WTC11 (cell line): Measurements from ENCODE around the gene COPZ2. TPM values are rescaled to one million over a fixed set of nuclear protein-coding genes. Genes with fewer than 3 reads are reported as not detected.

Experiments used
- ATAC-seq: fragments of 200-7000 bp; cut with Tn5 transposase; 2 replicates; pipeline ENCODE4 v1.10.0; 2021; ENCODE audit warnings: mild to moderate bottlenecking, moderate library complexity
- CTCF ChIA-PET: fragments of 300-600 bp; sonication (Branson Sonifier 250); formaldehyde crosslinking; loops from one replicate; lab custom pipeline; 2021; ENCODE audit warnings: antibody characterized with exemption; lab: Charles Lee
- POLR2A ChIA-PET: fragments of 350-600 bp; sonication (Branson Sonifier 250); formaldehyde crosslinking; loops from one replicate; lab custom pipeline; 2021; ENCODE audit warnings: antibody characterized with exemption; lab: Charles Lee
- DNase-seq: peaks from one replicate; pipeline ENCODE4 v3.0.0; 2021; ENCODE audit warnings: low spot score
- H3K27ac Mint-ChIP-seq: 2 replicates; pipeline ENCODE4 v1.8.0; 2021; ENCODE audit warnings: mixed read lengths
- H3K27me3 Mint-ChIP-seq: 2 replicates; pipeline ENCODE4 v1.8.0; 2021; ENCODE audit warnings: low read depth, mild to moderate bottlenecking, moderate library complexity, mixed read lengths
- H3K36me3 Mint-ChIP-seq: 2 replicates; pipeline ENCODE4 v1.8.0; 2021; ENCODE audit warnings: mixed read lengths
- H3K4me1 Mint-ChIP-seq: 2 replicates; pipeline ENCODE4 v1.8.0; 2022; ENCODE audit warnings: mixed read lengths
- H3K4me3 Mint-ChIP-seq: 2 replicates; pipeline ENCODE4 v1.8.0; 2021; ENCODE audit warnings: mild to moderate bottlenecking, moderate library complexity, mixed read lengths
- H3K9me3 Mint-ChIP-seq: 2 replicates; pipeline ENCODE4 v1.8.0; 2021; ENCODE audit warnings: mixed read lengths
- ATF2 ChIP-seq: sonication (generic); formaldehyde crosslinking; IDR thresholded peaks from 2 replicates; pipeline ENCODE4 v1.8.1; 2022; ENCODE audit warnings: low read depth, missing genetic modification reagents, borderline replicate concordance
- E2F4 ChIP-seq: sonication (generic); formaldehyde crosslinking; IDR thresholded peaks from 2 replicates; pipeline ENCODE4 v1.8.1; 2022; ENCODE audit warnings: low read depth, mild to moderate bottlenecking, moderate library complexity, missing genetic modification reagents, borderline replicate concordance
- FOXK1 ChIP-seq: sonication (generic); formaldehyde crosslinking; IDR thresholded peaks from 2 replicates; pipeline ENCODE4 v1.8.0; 2022; ENCODE audit warnings: mild to moderate bottlenecking, moderate library complexity, missing genetic modification reagents
- GRHL2 ChIP-seq: fragments of 250-450 bp; sonication (Bioruptor Pico); IDR thresholded peaks from 2 replicates; pipeline ENCODE4 v1.8.0; 2022; ENCODE audit warnings: mild to moderate bottlenecking, moderate library complexity; ENCODE audit not compliant: insufficient replicate concordance, severe bottlenecking
- HMGA2 ChIP-seq: fragments of 250-450 bp; sonication (Bioruptor Pico); IDR thresholded peaks from 2 replicates; pipeline ENCODE4 v1.4.0; 2021; ENCODE audit warnings: mild to moderate bottlenecking, moderate library complexity
- MXD4 ChIP-seq: fragments of 250-450 bp; sonication (Bioruptor Pico); IDR thresholded peaks from 2 replicates; pipeline ENCODE4 v1.8.0; 2021; ENCODE audit warnings: mild to moderate bottlenecking, moderate library complexity, borderline replicate concordance
- NFE2L1 ChIP-seq: sonication (generic); formaldehyde crosslinking; IDR thresholded peaks from 2 replicates; pipeline ENCODE4 v1.8.1; 2023; ENCODE audit warnings: missing genetic modification reagents
- ZNF281 ChIP-seq: sonication (generic); formaldehyde crosslinking; IDR thresholded peaks from 2 replicates; pipeline ENCODE4 v1.8.0; 2023; ENCODE audit warnings: mild to moderate bottlenecking, missing genetic modification reagents
- ZNF423 ChIP-seq: fragments of 250-450 bp; sonication (Bioruptor Pico); IDR thresholded peaks from 2 replicates; pipeline ENCODE4 v2.1.2; 2022; ENCODE audit warnings: mild to moderate bottlenecking, moderate library complexity
- ZNF532 ChIP-seq: fragments of 250-450 bp; sonication (Bioruptor Pico); IDR thresholded peaks from 2 replicates; pipeline ENCODE4 v1.9.0; 2021; ENCODE audit warnings: mild to moderate bottlenecking, borderline replicate concordance
- ZSCAN18 ChIP-seq: fragments of 250-450 bp; sonication (Bioruptor Pico); IDR thresholded peaks from 2 replicates; pipeline ENCODE4 v2.1.2; 2022; ENCODE audit warnings: mild to moderate bottlenecking, moderate library complexity
- total RNA-seq: library from RNA; stranded (reverse); gene quantifications from 3 replicates; pipeline ENCODE4 v1.2.3, GENCODE V29; 2021
- TF ChIP-seq, protein P1 (sequence below): fragments of 250-450 bp; sonication (Bioruptor Pico); IDR thresholded peaks from 2 replicates; pipeline ENCODE4 v1.9.0; 2021; ENCODE audit warnings: mild to moderate bottlenecking
- TF ChIP-seq, protein P2 (sequence below): sonication (generic); formaldehyde crosslinking; IDR thresholded peaks from 2 replicates; pipeline ENCODE4 v1.8.0; 2022; ENCODE audit warnings: missing genetic modification reagents

Gene COPZ2
- total RNA-seq, 1 experiment from 2014 or later = 0.44 TPM

- no peak for TF ChIP-seq ZNF532 (CRISPR knock-in tag)
- no peak for TF ChIP-seq NFE2L1 (CRISPR knock-in tag)
- TF ChIP-seq, protein P1, sequence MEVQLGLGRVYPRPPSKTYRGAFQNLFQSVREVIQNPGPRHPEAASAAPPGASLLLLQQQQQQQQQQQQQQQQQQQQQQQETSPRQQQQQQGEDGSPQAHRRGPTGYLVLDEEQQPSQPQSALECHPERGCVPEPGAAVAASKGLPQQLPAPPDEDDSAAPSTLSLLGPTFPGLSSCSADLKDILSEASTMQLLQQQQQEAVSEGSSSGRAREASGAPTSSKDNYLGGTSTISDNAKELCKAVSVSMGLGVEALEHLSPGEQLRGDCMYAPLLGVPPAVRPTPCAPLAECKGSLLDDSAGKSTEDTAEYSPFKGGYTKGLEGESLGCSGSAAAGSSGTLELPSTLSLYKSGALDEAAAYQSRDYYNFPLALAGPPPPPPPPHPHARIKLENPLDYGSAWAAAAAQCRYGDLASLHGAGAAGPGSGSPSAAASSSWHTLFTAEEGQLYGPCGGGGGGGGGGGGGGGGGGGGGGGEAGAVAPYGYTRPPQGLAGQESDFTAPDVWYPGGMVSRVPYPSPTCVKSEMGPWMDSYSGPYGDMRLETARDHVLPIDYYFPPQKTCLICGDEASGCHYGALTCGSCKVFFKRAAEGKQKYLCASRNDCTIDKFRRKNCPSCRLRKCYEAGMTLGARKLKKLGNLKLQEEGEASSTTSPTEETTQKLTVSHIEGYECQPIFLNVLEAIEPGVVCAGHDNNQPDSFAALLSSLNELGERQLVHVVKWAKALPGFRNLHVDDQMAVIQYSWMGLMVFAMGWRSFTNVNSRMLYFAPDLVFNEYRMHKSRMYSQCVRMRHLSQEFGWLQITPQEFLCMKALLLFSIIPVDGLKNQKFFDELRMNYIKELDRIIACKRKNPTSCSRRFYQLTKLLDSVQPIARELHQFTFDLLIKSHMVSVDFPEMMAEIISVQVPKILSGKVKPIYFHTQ (CRISPR knock-in tag) = no peak
Measured at GRCh38 chr17:48052956-48053757, 15.6 kb upstream of the COPZ2 start (continued).

DNA sequence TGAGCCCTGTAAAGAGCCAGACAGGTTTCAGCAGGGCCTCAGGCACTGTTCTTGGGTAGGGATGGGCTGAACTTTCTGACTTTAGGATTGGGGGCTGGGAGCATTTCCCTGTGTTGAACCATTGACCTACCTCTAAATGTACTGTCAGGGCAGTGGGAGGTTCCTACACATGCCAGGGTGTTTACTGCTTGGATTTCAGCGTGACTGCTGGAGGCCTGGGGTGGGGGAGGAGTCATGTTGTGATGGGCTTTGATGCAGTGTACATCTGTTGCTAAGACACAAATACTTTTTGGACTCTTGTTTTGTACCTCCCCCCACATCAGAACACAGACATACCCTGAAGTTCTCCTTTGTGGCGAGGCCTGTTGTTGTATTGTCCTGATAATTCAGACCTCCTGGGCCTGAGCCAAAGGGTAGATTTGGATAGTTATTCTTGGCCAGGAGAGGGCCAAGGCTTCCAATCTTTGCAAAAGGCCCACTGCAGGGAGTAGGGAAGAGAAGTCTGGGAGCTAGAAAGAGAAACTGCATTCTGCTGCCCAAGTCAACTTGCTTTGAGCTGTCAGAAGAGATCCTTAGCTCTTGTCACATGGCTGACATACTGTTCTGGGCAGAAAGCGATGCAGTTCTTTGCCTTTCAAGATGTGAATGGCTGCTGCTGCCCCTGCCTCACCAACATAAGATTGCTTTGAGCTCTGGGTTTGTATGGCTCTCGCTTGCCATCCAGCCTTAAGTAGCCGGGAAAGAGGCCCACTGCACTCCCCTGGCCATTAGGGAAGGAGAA, 14.3 kb upstream of the COPZ2 start:
- DNase-seq (no peak), ATAC-seq (no peak)
- H3K36me3 Mint-ChIP-seq = peaks cover 32% of the 10 kb centered on the region
- peak overlapping the region; percentile 36 for H3K4me3 Mint-ChIP-seq
- POLR2A ChIA-PET = interaction anchor here (1.2 kb wide), 1 partner anchor 17 kb away, joined by 3 read pairs; no protein-coding TSS in a partner anchor
- H3K27me3 Mint-ChIP-seq = no peaks in the 10 kb centered on the region
- H3K27ac Mint-ChIP-seq = peak overlapping the region; percentile 98
- CTCF ChIA-PET = interaction anchor here (0.6 to 3.4 kb wide), 5 partner anchors 15 to 105 kb away, joined by 3 to 25 read pairs (median 5); no protein-coding TSS in a partner anchor
- no peaks in the 10 kb centered on the region for H3K9me3 Mint-ChIP-seq
- H3K4me1 Mint-ChIP-seq = peaks cover 73% of the 10 kb centered on the region
- no peak for TF ChIP-seq ATF2
- no peak for TF ChIP-seq ZSCAN18 (CRISPR knock-in tag)
- no peak for TF ChIP-seq ZNF423
- no peak for TF ChIP-seq FOXK1
- no peak for TF ChIP-seq GRHL2 (CRISPR knock-in tag)
- TF ChIP-seq, protein P2, sequence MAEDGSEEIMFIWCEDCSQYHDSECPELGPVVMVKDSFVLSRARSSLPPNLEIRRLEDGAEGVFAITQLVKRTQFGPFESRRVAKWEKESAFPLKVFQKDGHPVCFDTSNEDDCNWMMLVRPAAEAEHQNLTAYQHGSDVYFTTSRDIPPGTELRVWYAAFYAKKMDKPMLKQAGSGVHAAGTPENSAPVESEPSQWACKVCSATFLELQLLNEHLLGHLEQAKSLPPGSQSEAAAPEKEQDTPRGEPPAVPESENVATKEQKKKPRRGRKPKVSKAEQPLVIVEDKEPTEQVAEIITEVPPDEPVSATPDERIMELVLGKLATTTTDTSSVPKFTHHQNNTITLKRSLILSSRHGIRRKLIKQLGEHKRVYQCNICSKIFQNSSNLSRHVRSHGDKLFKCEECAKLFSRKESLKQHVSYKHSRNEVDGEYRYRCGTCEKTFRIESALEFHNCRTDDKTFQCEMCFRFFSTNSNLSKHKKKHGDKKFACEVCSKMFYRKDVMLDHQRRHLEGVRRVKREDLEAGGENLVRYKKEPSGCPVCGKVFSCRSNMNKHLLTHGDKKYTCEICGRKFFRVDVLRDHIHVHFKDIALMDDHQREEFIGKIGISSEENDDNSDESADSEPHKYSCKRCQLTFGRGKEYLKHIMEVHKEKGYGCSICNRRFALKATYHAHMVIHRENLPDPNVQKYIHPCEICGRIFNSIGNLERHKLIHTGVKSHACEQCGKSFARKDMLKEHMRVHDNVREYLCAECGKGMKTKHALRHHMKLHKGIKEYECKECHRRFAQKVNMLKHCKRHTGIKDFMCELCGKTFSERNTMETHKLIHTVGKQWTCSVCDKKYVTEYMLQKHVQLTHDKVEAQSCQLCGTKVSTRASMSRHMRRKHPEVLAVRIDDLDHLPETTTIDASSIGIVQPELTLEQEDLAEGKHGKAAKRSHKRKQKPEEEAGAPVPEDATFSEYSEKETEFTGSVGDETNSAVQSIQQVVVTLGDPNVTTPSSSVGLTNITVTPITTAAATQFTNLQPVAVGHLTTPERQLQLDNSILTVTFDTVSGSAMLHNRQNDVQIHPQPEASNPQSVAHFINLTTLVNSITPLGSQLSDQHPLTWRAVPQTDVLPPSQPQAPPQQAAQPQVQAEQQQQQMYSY = no peak
- no peak for TF ChIP-seq MXD4 (CRISPR knock-in tag)
- no peak for TF ChIP-seq ZNF281 (CRISPR knock-in tag)
- no peak for TF ChIP-seq HMGA2 (CRISPR knock-in tag)
- TF ChIP-seq E2F4 (CRISPR knock-in tag) = no peak
